Endodermal cell (in vitro differentiated cells): Measurements from ENCODE around the gene GTPBP4. TPM values are rescaled to one million over a fixed set of nuclear protein-coding genes. Genes with fewer than 3 reads are reported as not detected.

Experiments used
- DNase-seq: peaks from one replicate; pipeline ENCODE4 v3.0.0-alpha.2; 2017
- H3K27ac ChIP-seq: 2 replicates; pipeline ENCODE4 v1.5.1; 2013; ENCODE audit warnings: mild to moderate bottlenecking, low read depth, low read length, moderate library complexity
- H3K27me3 ChIP-seq: 2 replicates; pipeline ENCODE4 v1.6.1; 2013; ENCODE audit warnings: mild to moderate bottlenecking, low read length, moderate library complexity; ENCODE audit not compliant: insufficient read depth, control insufficient read depth, poor library complexity, severe bottlenecking
- H3K36me3 ChIP-seq: 2 replicates; pipeline ENCODE4 v1.7.0; 2013; ENCODE audit warnings: mild to moderate bottlenecking, low read length, moderate library complexity; ENCODE audit not compliant: control insufficient read depth, insufficient read depth
- H3K4me1 ChIP-seq: one replicate; pipeline ENCODE4 v1.7.0; 2013; ENCODE audit warnings: low read length; ENCODE audit not compliant: control insufficient read depth, insufficient read depth
- H3K4me3 ChIP-seq: 2 replicates; pipeline ENCODE4 v1.5.1; 2013; ENCODE audit warnings: mild to moderate bottlenecking, low read length, moderate library complexity
- H3K9ac ChIP-seq: 2 replicates; pipeline ENCODE4 v1.6.1; 2013; ENCODE audit warnings: mild to moderate bottlenecking, low read length, moderate library complexity; ENCODE audit not compliant: poor library complexity, severe bottlenecking; ENCODE audit errors: extremely low read depth
- H3K9me3 ChIP-seq: 2 replicates; pipeline ENCODE4 v1.6.1; 2013; ENCODE audit warnings: mild to moderate bottlenecking, low read length, moderate library complexity; ENCODE audit not compliant: control insufficient read depth
- H3K27ac Mint-ChIP-seq: 2 replicates; pipeline ENCODE4 v1.8.0; 2020; ENCODE audit warnings: mixed read lengths
- H3K27me3 Mint-ChIP-seq: 2 replicates; pipeline ENCODE4 v1.8.0; 2021; ENCODE audit warnings: mild to moderate bottlenecking, mixed read lengths; ENCODE audit not compliant: insufficient read depth
- H3K36me3 Mint-ChIP-seq: 2 replicates; pipeline ENCODE4 v1.8.0; 2020; ENCODE audit warnings: low read depth, mixed read lengths
- H3K4me1 Mint-ChIP-seq: 2 replicates; pipeline ENCODE4 v1.8.0; 2020; ENCODE audit warnings: mixed read lengths
- H3K4me3 Mint-ChIP-seq: 2 replicates; pipeline ENCODE4 v1.8.0; 2020; ENCODE audit warnings: mild to moderate bottlenecking, moderate library complexity, mixed read lengths
- H3K9me3 Mint-ChIP-seq: 2 replicates; pipeline ENCODE4 v1.8.0; 2020; ENCODE audit warnings: mild to moderate bottlenecking, mixed read lengths
- CTCF ChIP-seq: fragments of 200-600 bp; sonication (generic); conservative IDR thresholded peaks from 2 replicates; pipeline ENCODE4 v1.5.0; 2021; ENCODE audit warnings: antibody characterized with exemption, mild to moderate bottlenecking
- WGBS, 2 experiments: methylation state at CpG; one replicate each; pipeline versions ENCODE4 v1.1.5 to v1.1.7; 2013; ENCODE audit warnings: missing lambda C conversion rate in 2 of 2, mixed read lengths in 1 of 2; ENCODE audit not compliant: insufficient coverage in 1 of 2, insufficient read length in 1 of 2; 5-methylcytosine and 5-hydroxymethylcytosine counted together
- total RNA-seq, 2 donors: library from RNA; stranded (reverse); fragmentation: NEBNext Ultra II Directional in 1 of 2; extraction: Animal tissue kit (Norgen Biotek cat#: 25700) in 1 of 2; gene quantifications; 2 replicates in 1 of 2; 3 replicates in 1 of 2; pipeline ENCODE4 v1.2.1, GENCODE V29; 2021

GTPBP4 gene
- total RNA-seq, 2 donors from 2014 or later, result 67.2 to 70.9 TPM

DNA sequence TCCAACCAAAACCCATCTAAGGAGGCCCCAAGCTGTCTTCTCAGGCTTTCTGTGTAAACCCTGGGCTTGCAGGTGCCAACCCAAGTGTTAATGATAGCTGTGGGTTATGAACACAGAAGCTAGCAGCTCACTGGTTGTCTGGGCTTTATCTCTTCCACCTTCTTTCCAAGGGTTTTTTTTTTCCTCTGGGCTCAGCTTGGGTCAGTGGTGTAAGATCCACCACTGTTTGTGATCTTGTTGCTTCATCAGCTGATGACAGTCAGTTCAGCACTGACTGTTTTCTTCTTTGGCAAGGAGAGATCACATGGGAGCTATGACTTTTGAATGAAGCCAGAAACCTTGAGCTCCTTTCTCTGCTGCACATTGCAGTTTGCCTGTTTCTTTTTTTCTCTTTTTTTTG, 4.6 kb downstream of the GTPBP4 start:
- H3K27ac Mint-ChIP-seq, result no peak overlapping the region
- no peak overlapping the region for H3K4me3 Mint-ChIP-seq
- H3K27ac ChIP-seq, result no peak overlapping the region
- no peaks in the 10 kb centered on the region for H3K27me3 ChIP-seq
- no peaks in the 10 kb centered on the region for H3K4me1 ChIP-seq
- H3K36me3 Mint-ChIP-seq, result peaks cover 76% of the 10 kb centered on the region
- no peak overlapping the region for H3K9ac ChIP-seq
- peaks cover 75% of the 10 kb centered on the region for H3K36me3 ChIP-seq
- no peak overlapping the region for H3K4me3 ChIP-seq
- H3K9me3 Mint-ChIP-seq, result no peaks in the 10 kb centered on the region
- no peaks in the 10 kb centered on the region for H3K27me3 Mint-ChIP-seq
- H3K4me1 Mint-ChIP-seq, result peaks cover 10% of the 10 kb centered on the region
- no peak for TF ChIP-seq CTCF
- no peak for DNase-seq
- no peaks in the 10 kb centered on the region for H3K9me3 ChIP-seq

- H3K27me3 ChIP-seq, result no peaks in the 10 kb centered on the region
- no peak overlapping the region for H3K9ac ChIP-seq
- no peaks in the 10 kb centered on the region for H3K9me3 Mint-ChIP-seq
- no peak overlapping the region for H3K4me3 ChIP-seq
- peak overlapping the region; percentile 19 for H3K27ac Mint-ChIP-seq
- peaks cover 89% of the 10 kb centered on the region for H3K36me3 ChIP-seq
- H3K36me3 Mint-ChIP-seq, result peaks cover 88% of the 10 kb centered on the region
- H3K9me3 ChIP-seq, result no peaks in the 10 kb centered on the region
- no peak overlapping the region for H3K4me3 Mint-ChIP-seq
- TF ChIP-seq CTCF, result no peak
- no peak overlapping the region for H3K27ac ChIP-seq
- peaks cover 1% of the 10 kb centered on the region for H3K4me1 Mint-ChIP-seq
- H3K27me3 Mint-ChIP-seq, result no peaks in the 10 kb centered on the region
- 96% methylated on average over 5 to 6 of the region's 6 CpGs for WGBS, 2 experiments
- no peak for DNase-seq
- H3K4me1 ChIP-seq, result no peaks in the 10 kb centered on the region
Observed at GRCh38 chr10:994836-995558, 6.8 kb downstream of the GTPBP4 start.

DNA sequence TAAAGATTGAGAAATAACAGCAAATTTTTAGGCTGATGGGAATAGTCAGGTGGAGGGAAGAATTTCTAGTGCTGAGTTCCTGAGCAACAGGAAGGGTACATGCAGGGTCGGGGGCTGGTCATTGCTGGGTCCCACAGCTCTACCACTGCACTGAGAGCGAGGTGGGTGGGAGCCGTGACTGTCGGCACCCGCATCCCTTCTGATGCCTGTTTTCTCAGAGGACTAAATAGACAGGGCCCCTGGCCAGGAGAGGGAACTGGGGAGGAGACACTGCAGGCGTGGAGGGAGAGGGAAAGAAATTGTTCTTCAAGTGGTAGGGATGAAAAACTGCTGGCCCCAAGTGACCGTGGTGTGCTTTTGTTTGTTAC, 7.3 kb downstream of the GTPBP4 start:
- Mint-ChIP-seq H3K9me3 (peaks cover 2% of the 10 kb centered on the region), H3K27me3 (no peaks in the 10 kb centered on the region), H3K4me1 (no peaks in the 10 kb centered on the region), H3K27ac (peak overlapping the region; percentile 19), H3K4me3 (no peak overlapping the region), H3K36me3 (peaks cover 89% of the 10 kb centered on the region)
- Histone ChIP-seq H3K4me1 (no peaks in the 10 kb centered on the region), H3K9me3 (no peaks in the 10 kb centered on the region), H3K27me3 (no peaks in the 10 kb centered on the region), H3K27ac (no peak overlapping the region), H3K9ac (no peak overlapping the region), H3K4me3 (no peak overlapping the region), H3K36me3 (peaks cover 90% of the 10 kb centered on the region)
- no peak for TF ChIP-seq CTCF
- WGBS, 2 experiments, result 97 to 100% methylated on average over 3 to 7 of the region's 7 CpGs
- no peak for DNase-seq
